Parathyroid adenoma (tissue), 2 donors: ENCODE results near the gene NOS1AP.

ENCODE experiments used
- H2AFZ ChIP-seq: fragments of 300-600 bp; sonication (generic); one replicate; pipeline ENCODE4 v1.7.0; 2017; ENCODE audit warnings: antibody characterized with exemption, mild to moderate bottlenecking
- H3K27ac ChIP-seq: fragments of 300-600 bp; sonication (generic); one replicate; pipeline ENCODE4 v1.7.0; 2017
- H3K27me3 ChIP-seq: fragments of 300-600 bp; sonication (generic); one replicate; pipeline ENCODE4 v1.7.0; 2017; ENCODE audit warnings: low read length; ENCODE audit not compliant: control insufficient read depth, insufficient read depth
- H3K36me3 ChIP-seq: fragments of 300-600 bp; sonication (generic); one replicate; pipeline ENCODE4 v1.7.0; 2017; ENCODE audit warnings: low read length; ENCODE audit not compliant: control insufficient read depth, insufficient read depth
- H3K4me1 ChIP-seq: fragments of 300-600 bp; sonication (generic); one replicate; pipeline ENCODE4 v1.7.0; 2017; ENCODE audit warnings: control low read depth
- H3K4me2 ChIP-seq: fragments of 300-600 bp; sonication (generic); one replicate; pipeline ENCODE4 v1.7.0; 2017; ENCODE audit warnings: low read length
- H3K4me3 ChIP-seq: fragments of 300-600 bp; sonication (generic); one replicate; pipeline ENCODE4 v1.7.0; 2017; ENCODE audit warnings: low read depth, low read length
- H3K79me2 ChIP-seq: fragments of 300-600 bp; sonication (generic); one replicate; pipeline ENCODE4 v1.7.0; 2017; ENCODE audit warnings: control low read depth
- H3K9ac ChIP-seq: fragments of 300-600 bp; sonication (generic); one replicate; pipeline ENCODE4 v1.7.0; 2017; ENCODE audit warnings: mild to moderate bottlenecking
- H3K9me3 ChIP-seq: fragments of 300-600 bp; sonication (generic); one replicate; pipeline ENCODE4 v1.7.0; 2017; ENCODE audit warnings: low read length; ENCODE audit not compliant: control insufficient read depth
- TF ChIP-seq, protein P1 (sequence below): fragments of 300-600 bp; sonication (generic); IDR thresholded peaks from one replicate; pipeline ENCODE4 v1.7.0; 2017; ENCODE audit warnings: antibody characterized with exemption, mild to moderate bottlenecking
- donor health status: primary hyperparathyroidism.

The NOS1AP gene

GRCh38 chr1:162300057-162300917, 230.8 kb downstream of the NOS1AP start:
- no peak overlapping the region for H3K27ac ChIP-seq
- TF ChIP-seq, protein P1, sequence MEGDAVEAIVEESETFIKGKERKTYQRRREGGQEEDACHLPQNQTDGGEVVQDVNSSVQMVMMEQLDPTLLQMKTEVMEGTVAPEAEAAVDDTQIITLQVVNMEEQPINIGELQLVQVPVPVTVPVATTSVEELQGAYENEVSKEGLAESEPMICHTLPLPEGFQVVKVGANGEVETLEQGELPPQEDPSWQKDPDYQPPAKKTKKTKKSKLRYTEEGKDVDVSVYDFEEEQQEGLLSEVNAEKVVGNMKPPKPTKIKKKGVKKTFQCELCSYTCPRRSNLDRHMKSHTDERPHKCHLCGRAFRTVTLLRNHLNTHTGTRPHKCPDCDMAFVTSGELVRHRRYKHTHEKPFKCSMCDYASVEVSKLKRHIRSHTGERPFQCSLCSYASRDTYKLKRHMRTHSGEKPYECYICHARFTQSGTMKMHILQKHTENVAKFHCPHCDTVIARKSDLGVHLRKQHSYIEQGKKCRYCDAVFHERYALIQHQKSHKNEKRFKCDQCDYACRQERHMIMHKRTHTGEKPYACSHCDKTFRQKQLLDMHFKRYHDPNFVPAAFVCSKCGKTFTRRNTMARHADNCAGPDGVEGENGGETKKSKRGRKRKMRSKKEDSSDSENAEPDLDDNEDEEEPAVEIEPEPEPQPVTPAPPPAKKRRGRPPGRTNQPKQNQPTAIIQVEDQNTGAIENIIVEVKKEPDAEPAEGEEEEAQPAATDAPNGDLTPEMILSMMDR, result no peak
- no peaks in the 10 kb centered on the region for H3K36me3 ChIP-seq
- no peaks in the 10 kb centered on the region for H3K27me3 ChIP-seq
- H3K9ac ChIP-seq, result no peak overlapping the region
- H3K79me2 ChIP-seq, result no peaks in the 10 kb centered on the region
- H3K4me3 ChIP-seq, result no peak overlapping the region
- H2AFZ ChIP-seq, result no peak overlapping the region
- H3K9me3 ChIP-seq, result no peaks in the 10 kb centered on the region
- H3K4me1 ChIP-seq, result no peaks in the 10 kb centered on the region
- H3K4me2 ChIP-seq, result no peak overlapping the region

- Histone ChIP-seq H3K79me2 (no peaks in the 10 kb centered on the region), H3K27me3 (no peaks in the 10 kb centered on the region), H3K4me3 (no peak overlapping the region), H3K36me3 (no peaks in the 10 kb centered on the region), H3K27ac (no peak overlapping the region), H3K4me2 (no peak overlapping the region), H3K9ac (no peak overlapping the region), H3K4me1 (no peaks in the 10 kb centered on the region), H2AFZ (no peak overlapping the region), H3K9me3 (no peaks in the 10 kb centered on the region)
- TF ChIP-seq, protein P1, result no peak
Measured at GRCh38 chr1:162301696-162302095, 232.2 kb downstream of the NOS1AP start.

- no peaks in the 10 kb centered on the region for H3K79me2 ChIP-seq
- no peaks in the 10 kb centered on the region for H3K9me3 ChIP-seq
- no peaks in the 10 kb centered on the region for H3K4me1 ChIP-seq
- H3K27me3 ChIP-seq, result no peaks in the 10 kb centered on the region
- H2AFZ ChIP-seq, result no peak overlapping the region
- H3K9ac ChIP-seq, result no peak overlapping the region
- H3K36me3 ChIP-seq, result no peaks in the 10 kb centered on the region
- TF ChIP-seq, protein P1, result no peak
- no peak overlapping the region for H3K4me3 ChIP-seq
- H3K4me2 ChIP-seq, result no peak overlapping the region
- H3K27ac ChIP-seq, result no peak overlapping the region
Measured at GRCh38 chr1:162302306-162303003, 233.0 kb downstream of the NOS1AP start.

GRCh38 chr1:162303004-162303344, 233.5 kb downstream of the NOS1AP start:
- no peak overlapping the region for H3K4me2 ChIP-seq
- H3K27me3 ChIP-seq, result no peaks in the 10 kb centered on the region
- H3K27ac ChIP-seq, result no peak overlapping the region
- H3K79me2 ChIP-seq, result no peaks in the 10 kb centered on the region
- no peaks in the 10 kb centered on the region for H3K9me3 ChIP-seq
- no peak overlapping the region for H3K9ac ChIP-seq
- no peak overlapping the region for H3K4me3 ChIP-seq
- no peaks in the 10 kb centered on the region for H3K36me3 ChIP-seq
- TF ChIP-seq, protein P1, result no peak
- no peaks in the 10 kb centered on the region for H3K4me1 ChIP-seq
- no peak overlapping the region for H2AFZ ChIP-seq
